Measurements from ENCODE around the gene NT5DC2.

The NT5DC2 gene

GRCh38 chr3:52518723-52519444 is 14.8 kb downstream of the NT5DC2 start:
- TF ChIP-seq ZBTB7A (IDR thresholded peaks at IDR 0.05; ENCODE audit: low read depth) (peak; percentile 53; the same call in 1 of the 2 replicates), MAX (IDR thresholded peaks at IDR 0.05) (peak; percentile 29; the same call in 1 of the 2 replicates), FOXM1 (IDR thresholded peaks at IDR 0.05; ENCODE audit: borderline replicate concordance, low read depth) (no peak), EGR1 (IDR thresholded peaks at IDR 0.05) (peak; percentile 55), YY1 (IDR thresholded peaks at IDR 0.05; ENCODE audit: low read depth) (no peak), NFIC (IDR thresholded peaks at IDR 0.05) (no peak)

GRCh38 chr3:52517796-52518722 is 15.6 kb downstream of the NT5DC2 start:
- TF ChIP-seq TEAD4 (IDR thresholded peaks at IDR 0.05) (no peak), NFIC (IDR thresholded peaks at IDR 0.05) (no peak), TCF12 (IDR thresholded peaks at IDR 0.05; ENCODE audit: low read depth) (no peak), ZBTB7A (IDR thresholded peaks at IDR 0.05; ENCODE audit: low read depth) (no peak), EP300 (IDR thresholded peaks at IDR 0.05; ENCODE audit: borderline replicate concordance) (no peak), USF1 (IDR thresholded peaks at IDR 0.05) (no peak), TAF1 (IDR thresholded peaks at IDR 0.05; ENCODE audit: low read depth) (no peak), YY1 (IDR thresholded peaks at IDR 0.05; ENCODE audit: low read depth) (no peak)

GRCh38 chr3:52516509-52517195 is 17.0 kb downstream of the NT5DC2 start:
- TF ChIP-seq TAF1 (IDR thresholded peaks at IDR 0.05; ENCODE audit: low read depth): no peak
- no peak for TF ChIP-seq NFIC (IDR thresholded peaks at IDR 0.05)
- no peak for TF ChIP-seq MAX (IDR thresholded peaks at IDR 0.05)
- no peak for TF ChIP-seq TEAD4 (IDR thresholded peaks at IDR 0.05)
- no peak for TF ChIP-seq EGR1 (IDR thresholded peaks at IDR 0.05)
- TF ChIP-seq FOXM1 (IDR thresholded peaks at IDR 0.05; ENCODE audit: borderline replicate concordance, low read depth): no peak
- TF ChIP-seq EP300 (IDR thresholded peaks at IDR 0.05; ENCODE audit: borderline replicate concordance): no peak
- TF ChIP-seq CEBPB (IDR thresholded peaks at IDR 0.05): no peak
- no peak for TF ChIP-seq REST (IDR thresholded peaks at IDR 0.05; ENCODE audit: low read depth)
- no peak for TF ChIP-seq YY1 (IDR thresholded peaks at IDR 0.05; ENCODE audit: low read depth)
- TF ChIP-seq USF1 (IDR thresholded peaks at IDR 0.05): no peak
- TF ChIP-seq TCF12 (IDR thresholded peaks at IDR 0.05; ENCODE audit: low read depth): no peak
- TF ChIP-seq RAD21 (IDR thresholded peaks at IDR 0.05; ENCODE audit: low read depth): no peak
- no peak for TF ChIP-seq ZBTB7A (IDR thresholded peaks at IDR 0.05; ENCODE audit: low read depth)
- no peak for TF ChIP-seq CREB1 (IDR thresholded peaks at IDR 0.05; ENCODE audit: low read depth)

GRCh38 chr3:52515192-52515591 is 18.5 kb downstream of the NT5DC2 start:
- TF ChIP-seq NFIC (IDR thresholded peaks at IDR 0.05) (no peak), RAD21 (IDR thresholded peaks at IDR 0.05; ENCODE audit: low read depth) (no peak), REST (IDR thresholded peaks at IDR 0.05; ENCODE audit: low read depth) (no peak)

GRCh38 chr3:52514576-52514975 is 19.1 kb downstream of the NT5DC2 start:
- TF ChIP-seq FOXM1 (IDR thresholded peaks at IDR 0.05; ENCODE audit: borderline replicate concordance, low read depth) (no peak), USF1 (IDR thresholded peaks at IDR 0.05) (no peak), CEBPB (IDR thresholded peaks at IDR 0.05) (no peak), EP300 (IDR thresholded peaks at IDR 0.05; ENCODE audit: borderline replicate concordance) (no peak), EGR1 (IDR thresholded peaks at IDR 0.05) (no peak), RAD21 (IDR thresholded peaks at IDR 0.05; ENCODE audit: low read depth) (no peak), TAF1 (IDR thresholded peaks at IDR 0.05; ENCODE audit: low read depth) (no peak), TEAD4 (IDR thresholded peaks at IDR 0.05) (no peak), ZBTB7A (IDR thresholded peaks at IDR 0.05; ENCODE audit: low read depth) (no peak), CREB1 (IDR thresholded peaks at IDR 0.05; ENCODE audit: low read depth) (no peak)

All from Ishikawa (cell line).